GM18498 (cell line): ENCODE results near the gene ST6GALNAC2.
"Not testable (repeated sequence)": the region's sequence is repeated elsewhere in the genome, so short reads cannot be mapped to it uniquely, and the experiment has no call there.

Experiments
- ATAC-seq: cut with Tn5 transposase; IDR thresholded peaks from one replicate; pipeline ENCODE4 v1.9.1; 2021; ENCODE audit warnings: mild to moderate bottlenecking, moderate library complexity; ENCODE audit not compliant: unreplicated experiment

Gene ST6GALNAC2

DNA sequence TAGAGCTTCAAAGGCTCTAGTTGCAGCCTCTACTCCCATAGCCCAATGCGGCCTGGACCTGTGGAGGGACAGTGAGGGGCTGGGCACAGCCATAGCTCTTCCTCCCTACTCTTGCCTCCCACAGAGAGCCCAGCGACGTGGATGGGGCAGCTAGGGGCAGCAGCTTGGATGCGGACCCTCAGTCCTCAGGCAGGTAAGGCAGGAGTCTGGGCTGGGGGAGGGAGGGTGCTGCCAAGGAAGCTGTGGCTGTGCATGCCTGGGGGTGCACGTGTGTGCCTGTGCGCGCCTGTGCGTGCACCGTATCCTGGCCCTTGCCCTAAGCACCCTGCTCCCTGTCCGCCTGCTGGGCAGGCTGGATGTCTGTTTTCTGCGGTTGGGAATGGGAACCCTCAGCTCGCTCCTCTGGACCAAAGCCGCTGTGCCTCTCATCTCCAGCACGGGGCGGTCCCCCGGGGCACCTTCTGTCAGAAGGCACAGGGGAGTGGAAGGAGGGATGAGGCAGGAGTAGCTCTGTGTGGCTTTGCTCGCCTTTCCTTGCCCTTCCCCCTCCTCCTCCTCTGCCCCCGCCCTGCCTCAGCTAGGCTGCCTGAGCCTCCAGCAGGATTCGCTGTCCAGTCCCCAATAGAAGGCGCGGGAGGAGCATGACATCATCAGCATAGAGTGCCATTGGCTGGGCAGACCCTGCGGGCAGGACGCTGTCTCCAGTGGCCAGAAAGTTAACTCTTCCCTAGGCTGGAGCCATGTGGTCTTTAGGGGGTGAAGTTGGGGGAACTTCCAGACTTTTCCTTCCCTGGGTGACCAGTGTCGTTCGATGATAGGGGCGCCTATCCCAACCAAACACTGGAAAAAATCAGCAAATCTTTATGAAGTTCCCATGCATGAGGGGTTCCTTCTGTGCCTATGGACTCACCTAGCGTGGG lies 45.0 kb downstream of the ST6GALNAC2 start:
- ATAC-seq, result no peak

DNA sequence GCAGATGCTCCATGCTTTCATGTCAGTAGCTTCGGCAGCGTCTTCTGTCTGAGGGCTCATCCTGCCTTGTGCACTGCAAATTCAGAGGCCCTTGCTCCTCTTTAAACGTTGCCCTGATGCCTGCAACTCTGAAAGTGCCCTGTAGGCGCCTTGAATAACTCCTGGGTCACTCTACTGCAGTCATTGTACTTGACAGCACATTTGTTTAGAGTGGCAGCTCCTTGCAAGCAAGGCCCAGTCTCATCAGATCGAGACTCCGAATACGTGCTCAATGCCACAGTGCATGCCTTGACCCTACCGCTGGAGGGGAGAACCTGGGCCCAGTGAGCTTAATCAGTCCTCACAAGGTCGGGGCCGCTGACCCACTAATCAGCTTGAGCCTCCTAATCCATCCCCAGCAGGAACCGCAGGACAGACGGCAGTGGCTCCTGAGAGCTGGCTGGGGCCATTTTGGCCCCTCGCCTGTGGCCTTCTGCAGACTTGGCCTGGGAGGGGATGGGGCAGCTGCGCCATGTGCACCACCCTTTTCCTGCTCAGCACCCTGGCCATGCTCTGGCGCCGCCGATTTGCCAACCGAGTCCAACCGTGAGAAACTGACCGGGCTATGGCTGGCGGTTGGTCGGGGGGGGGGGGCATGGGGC lies 45.9 kb downstream of the ST6GALNAC2 start, which contains the start of gene PRCD:
TSS of gene PRCD (plus strand) at position 414 of the 641 bp plus-strand sequence. CDS start at position 512, 98 bp downstream.
- ATAC-seq, result no peak

DNA sequence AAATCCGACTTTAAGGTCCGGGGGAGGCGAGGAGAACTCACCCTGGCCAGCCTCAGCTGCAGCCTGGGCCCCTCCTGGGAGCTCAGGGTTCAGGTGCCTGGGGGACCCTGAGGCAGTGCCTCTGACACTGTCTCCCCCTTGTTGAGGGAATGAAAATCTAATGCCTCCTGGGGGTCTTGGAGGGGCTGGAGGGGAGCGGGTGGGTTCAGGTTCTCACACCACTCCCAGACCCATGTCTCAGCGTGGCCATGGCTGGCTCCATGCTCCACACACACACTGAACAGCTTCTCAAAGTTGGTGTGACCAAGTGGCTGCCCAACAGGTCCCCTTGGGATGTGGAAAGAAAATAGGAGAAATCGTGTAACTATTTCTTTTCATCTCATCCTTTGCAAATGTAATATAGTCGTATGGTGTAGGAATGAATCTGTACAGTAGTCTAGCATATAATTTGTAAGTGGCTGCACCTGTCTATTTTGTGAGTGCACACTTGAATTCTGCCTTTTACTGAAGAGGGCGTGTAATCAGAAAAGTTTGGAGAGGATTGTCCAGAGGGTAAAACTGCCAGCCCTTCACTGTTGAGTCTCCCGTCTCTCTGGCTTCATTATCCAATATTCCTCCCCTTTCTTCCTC lies 46.6 kb downstream of the ST6GALNAC2 start:
- ATAC-seq, result no peak

DNA sequence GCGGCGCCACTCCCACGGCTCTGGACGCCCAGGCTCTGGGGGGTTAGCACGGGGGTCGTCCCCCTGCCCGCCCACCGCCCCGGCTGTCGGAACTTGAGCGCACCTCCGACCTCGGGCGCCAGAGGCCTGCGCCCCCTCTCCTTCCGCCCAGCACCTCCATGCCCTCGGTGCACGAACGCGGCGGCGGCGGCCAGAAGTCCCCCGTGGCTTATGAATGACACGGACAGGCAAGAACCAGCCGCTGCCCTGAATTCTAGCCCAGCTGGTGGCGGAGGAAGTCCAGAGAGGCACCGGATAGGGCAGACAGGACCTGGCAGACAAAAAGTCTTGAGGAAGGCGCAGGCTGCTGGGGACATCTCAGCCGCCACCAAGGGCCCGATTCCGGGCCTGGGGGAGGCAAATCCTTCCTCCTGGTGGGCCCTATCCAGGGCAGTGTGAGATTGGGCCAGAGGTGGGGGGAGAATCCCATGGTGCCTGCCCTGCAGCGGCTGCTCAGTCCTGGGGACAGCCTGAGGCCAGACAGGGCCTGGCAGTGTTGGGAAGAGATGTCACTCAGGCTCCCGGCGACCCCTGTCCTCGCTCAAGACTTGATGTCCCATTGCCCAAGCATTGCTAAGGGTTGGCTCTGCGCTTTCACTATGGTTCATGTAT lies 47.3 kb downstream of the ST6GALNAC2 start:
- ATAC-seq, result no peak

DNA sequence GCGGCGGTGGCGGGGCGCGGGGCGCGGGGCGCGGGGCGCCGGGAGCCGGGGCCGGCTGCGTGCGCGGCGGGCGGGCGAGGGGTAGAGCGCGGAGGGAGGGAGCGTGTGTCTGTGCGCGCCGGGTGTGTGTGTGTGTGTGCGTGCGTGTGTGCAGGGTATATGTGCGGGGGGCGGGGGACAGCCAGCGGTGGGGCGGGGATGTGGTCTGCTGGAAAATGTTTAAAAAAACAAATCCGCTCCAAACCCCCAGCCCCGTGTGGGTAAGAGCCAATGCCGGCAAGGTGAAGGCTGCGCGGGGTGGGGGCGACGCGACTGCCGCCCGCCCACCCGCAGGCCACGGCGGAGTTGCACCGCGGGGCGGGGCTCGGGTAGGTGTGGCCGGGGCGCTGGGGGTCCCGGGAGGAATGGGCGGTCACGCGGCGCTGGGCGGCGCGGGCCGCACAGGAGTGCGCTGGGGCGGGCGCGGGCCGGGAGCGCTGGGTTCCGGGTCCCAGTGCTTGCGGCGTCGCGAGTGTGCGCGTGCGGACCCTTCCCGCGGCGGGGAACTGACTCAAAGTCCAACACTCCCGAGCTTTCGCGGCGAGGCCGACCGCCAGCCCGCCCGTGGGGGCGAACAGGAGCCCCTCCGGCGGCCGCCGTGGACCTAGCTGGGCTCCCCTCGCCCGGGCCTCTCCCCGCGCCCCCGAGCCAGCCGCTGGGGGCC lies 47.9 kb downstream of the ST6GALNAC2 start, which contains the start of gene CYGB:
TSS of gene CYGB (minus strand) at position 132 of the 703 bp plus-strand sequence. CDS start 167 bp downstream, outside the sequence.
- ATAC-seq, result no peak

DNA sequence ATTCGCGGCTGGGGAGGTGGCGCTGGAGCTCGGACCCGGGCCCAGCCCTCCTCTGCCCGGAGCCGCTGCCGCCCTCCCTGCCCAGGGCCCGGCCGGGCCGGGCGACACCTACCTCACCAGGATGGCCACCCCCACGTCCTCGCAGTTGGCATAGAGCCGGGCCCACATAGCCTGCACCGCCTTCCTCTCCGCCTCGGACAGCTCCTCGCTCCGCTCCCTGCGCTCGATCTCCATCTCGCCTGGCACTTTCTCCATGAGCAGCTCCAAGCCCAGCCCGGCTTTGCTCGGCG lies 48.4 kb downstream of the ST6GALNAC2 start:
- ATAC-seq, result no peak

DNA sequence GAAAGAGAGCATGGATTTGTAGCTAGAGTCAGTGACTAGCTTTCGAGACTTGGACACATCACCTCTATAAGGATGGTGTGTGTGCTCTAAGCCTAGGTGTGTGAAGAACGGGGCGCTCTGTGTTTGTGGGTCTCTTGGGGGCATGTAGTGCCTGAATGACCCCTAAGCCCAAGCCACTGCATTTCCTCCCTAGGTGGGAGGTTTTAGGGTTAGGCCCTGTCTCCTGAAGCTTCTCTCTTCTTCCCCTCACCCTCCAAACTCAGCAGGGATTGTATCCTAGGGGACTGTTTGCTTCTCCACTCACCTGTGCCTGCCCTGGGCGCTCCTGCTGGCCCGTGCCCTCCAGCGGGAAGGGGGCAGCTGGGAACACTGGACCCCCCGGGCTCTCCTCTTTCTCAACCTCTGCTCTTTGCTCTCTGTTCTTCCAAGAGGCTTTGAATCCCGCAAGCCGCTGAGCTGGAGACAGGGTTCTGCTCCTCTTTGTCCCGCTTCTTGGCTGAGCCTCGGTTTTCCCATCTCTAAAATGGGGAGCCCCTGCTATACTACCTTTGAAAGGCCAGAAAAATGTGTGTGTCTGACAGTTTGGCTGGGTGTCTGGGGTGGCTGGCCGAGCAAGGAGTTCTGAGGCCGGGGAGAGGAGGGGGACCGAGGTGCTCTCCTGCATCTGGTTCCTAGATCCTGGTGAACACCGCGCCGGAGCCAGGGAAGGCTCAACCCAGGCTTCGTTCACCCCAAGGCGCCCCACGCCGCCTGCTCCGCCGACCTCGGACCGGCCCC lies 49.0 kb downstream of the ST6GALNAC2 start:
- no peak for ATAC-seq

DNA sequence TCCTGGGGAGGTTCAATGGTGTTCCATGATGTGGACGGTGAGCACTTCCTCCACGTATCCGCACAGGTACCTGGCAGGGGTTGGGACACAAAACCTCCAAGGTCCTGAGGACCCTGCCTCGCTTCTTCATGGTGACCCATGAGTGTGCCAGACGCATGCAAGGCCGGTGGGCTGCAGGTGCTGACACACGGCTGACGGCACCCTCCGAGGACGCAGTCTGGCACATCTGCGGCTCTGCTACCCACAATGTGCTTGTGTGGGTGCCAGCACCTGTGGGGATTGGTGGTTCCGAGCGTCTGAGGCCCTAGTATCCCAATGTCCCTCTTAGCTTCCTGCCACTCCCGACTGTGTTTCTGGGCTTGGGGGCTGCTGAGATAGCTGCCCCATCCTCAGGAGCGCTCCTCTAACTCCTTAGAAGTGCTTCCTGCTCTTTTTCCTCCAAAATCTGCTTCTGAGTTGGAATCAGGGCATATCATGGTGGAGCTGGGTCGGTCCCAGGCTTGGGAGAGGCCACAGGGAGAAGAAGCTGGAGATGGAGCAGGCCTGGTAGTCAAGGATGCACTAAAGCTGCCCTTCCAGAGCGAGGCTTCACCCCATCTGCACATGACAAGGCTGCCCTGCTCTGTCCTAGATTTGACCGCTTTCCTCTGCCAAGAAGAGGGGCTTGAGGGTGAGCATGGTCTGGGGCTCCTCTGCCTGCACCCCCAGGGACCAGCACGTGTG lies 49.7 kb downstream of the ST6GALNAC2 start:
- ATAC-seq, result no peak

DNA sequence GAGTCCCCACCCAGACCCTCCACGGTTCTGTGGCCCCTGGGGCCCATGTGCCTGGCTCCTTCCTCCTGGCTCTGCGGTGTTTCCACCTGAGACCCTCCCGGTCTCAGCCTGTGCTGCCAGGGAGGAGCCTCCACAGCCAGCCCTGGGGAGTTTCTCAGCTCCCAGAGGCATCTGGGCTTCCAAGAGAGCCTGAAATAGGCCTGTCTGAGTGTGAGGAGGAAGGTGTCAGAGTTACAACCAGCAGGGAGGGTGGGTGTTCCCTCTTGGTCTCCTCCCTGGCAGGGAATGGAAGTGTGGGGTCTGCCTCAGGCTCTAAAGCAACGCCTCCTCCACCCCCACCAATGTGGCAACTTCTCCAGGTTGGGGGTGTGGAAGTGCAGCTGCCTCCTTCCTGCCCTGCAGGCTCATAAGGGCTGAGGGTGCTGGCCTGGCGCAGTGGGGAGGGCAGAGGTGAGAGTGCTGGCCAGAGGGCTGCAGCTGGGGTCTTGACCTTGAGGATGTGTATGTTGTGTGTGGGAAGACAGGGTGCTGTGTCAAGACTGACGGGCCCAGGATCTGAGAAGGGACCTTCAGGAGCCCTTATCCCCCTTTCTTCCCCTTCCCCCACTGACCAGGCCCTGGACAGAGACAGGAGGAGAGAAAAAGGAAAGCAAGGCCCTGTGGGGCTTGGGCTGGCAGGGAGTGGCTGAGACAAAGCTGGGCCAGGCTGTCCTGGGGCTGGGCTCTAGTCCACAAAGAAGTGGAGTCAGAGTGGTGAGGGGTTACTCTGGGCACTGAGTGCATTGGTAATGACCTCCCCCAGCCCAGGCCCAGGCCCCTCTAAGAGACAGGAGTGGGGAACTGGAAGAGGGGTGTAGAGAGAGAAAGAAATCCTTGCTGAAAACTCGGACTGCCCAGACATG lies 50.6 kb downstream of the ST6GALNAC2 start:
- ATAC-seq, result no peak

DNA sequence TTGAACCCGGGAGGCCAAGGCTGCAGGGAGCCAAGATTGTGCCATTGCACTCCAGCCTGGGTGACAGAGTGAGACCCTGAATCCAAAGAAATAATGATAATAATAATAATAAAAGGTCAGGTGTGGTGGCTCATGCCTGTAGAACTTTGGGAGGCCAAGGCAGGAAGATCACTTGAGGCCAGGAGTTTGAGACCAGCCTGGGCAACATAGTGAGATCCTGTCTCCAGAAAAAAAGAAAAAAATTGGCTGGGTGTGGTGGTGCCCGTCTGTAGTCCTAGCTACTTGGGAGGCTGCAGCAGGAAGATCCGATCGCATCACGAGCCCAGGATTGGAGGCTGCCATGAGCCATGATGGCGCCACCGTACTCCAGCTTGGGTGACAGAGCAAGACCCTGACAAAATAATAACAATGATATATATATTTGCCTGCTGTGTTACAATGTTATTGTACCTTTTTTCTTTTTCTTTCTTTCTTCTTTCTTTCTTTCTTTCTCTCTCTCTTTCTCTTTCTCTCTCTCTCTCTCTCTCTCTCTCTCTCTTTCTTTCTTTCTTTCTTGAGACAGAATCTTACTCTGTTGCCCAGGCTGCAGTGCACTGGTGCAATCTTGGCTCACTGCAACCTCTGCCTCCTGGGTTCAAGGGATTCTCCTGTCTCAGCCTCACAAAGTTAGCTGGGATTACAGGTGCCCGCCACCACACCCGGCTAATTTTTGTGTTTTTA lies 51.9 kb downstream of the ST6GALNAC2 start:
- not testable (repeated sequence) for ATAC-seq

DNA sequence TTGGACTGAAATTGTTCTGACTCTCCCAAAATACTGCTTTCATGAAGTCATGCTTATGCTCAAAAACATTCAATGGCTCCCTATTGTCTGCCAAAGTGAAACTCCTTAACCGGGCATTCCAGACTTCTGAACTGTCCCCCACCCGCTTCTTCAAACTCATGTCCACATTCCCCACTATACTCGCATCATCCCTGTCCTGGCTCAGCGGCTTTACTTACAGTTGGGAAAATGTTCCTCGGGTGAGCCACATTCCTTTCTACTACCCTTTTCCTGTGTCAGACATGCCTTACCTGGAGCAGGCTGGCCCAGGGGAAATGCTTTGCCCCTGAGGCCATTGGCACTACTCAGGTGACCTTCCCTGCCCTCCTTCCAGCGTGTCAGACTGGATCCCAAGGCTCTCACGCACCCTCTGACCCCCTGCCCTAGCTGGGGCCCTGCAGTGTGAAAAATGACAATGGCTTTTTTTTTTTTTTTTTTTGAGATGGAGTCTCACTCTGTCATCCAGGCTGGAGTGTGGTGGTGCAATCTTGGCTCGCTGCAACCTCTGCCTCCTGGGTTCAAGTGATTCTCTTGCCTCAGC lies 53.5 kb downstream of the ST6GALNAC2 start:
- ATAC-seq, result no peak

DNA sequence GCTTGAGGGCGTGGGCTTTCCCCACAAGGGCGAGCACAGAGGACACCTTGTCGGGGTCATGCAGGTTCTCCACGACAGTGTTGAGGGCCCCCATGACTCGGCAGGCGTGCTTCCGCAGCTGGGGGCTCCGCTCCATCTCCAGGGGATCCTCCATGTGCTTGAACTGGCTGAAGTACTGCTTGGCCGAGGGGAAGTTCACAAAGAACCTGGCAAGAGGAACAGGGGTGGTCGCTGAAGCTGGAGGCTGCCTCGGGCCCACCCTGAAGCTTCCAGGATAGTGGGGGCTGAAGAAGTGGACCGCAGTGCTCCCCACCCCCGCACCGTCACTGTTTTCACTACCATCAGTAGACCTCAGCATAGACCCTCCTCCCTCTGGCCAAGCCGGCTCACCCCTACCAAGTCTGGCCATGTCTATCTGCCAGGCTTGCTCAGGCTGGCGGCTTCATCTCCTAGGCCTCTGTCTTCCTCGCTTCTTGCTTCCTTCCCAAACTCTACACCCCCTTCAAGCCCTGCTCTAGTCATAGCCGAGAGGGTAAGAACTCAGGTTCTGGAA lies 54.1 kb downstream of the ST6GALNAC2 start:
- no peak for ATAC-seq

DNA sequence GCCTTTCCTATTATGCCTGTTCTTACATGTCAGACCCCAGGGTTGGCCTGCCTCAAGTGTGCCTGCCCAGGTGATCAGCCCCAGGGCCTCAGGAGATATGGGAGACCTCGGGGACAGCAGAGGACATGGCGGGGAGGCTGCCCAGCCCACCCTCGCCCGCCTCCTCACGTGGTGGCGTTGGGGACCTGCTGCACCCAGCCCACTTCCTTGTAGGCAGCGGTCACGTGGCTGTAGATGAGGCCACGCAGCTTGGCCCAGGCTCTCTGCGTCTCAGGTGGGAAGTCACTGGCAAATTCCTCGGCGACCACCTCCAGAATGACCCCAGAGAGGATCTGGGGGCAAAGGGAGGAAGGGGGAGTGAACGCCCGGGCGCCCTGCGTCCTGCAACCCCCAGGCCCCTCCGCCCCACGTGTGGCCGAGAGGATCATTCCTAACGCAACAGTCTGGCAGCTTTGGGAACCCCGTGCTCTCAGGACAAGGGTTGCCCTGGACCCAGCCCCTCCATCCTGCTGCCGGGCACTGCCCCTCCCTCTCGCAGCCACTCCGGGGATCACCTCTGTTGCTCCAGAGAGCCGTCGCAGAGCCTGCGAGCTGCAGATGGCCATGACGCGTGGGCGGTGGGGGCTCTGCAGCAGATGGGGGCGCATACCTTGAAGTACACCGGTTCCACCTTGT lies 54.7 kb downstream of the ST6GALNAC2 start:
- ATAC-seq, result no peak

DNA sequence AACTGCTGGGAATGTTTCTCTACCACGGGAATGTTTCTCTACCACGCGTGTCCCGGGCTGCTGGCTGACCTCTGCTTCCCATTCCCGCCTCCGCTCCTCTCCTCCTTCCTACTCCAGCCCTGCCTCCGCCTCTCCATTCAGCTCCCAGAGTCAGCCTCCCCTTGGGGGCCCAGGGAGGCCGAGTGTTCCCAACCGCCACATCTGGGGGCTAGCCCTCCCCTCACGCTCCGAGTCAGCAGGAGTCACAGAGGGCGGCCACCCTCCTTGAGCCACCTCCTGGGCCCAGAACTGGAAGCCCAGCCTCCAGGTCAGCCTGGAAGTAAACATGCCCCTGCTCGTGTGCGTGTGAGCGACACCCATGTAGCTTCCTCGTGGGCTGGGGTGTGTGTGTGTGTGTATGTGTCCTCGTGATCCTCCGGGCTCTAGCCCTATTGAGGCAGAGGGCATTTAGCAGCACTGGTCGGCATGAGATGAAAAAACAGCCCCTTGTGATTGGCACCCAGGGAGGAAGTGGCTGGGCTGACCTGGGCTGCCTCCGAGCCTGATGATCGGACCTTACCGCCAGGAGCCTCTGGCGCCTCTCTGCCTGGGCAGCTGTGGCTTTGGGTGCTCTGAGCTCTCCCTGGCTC lies 55.5 kb downstream of the ST6GALNAC2 start:
- no peak for ATAC-seq

DNA sequence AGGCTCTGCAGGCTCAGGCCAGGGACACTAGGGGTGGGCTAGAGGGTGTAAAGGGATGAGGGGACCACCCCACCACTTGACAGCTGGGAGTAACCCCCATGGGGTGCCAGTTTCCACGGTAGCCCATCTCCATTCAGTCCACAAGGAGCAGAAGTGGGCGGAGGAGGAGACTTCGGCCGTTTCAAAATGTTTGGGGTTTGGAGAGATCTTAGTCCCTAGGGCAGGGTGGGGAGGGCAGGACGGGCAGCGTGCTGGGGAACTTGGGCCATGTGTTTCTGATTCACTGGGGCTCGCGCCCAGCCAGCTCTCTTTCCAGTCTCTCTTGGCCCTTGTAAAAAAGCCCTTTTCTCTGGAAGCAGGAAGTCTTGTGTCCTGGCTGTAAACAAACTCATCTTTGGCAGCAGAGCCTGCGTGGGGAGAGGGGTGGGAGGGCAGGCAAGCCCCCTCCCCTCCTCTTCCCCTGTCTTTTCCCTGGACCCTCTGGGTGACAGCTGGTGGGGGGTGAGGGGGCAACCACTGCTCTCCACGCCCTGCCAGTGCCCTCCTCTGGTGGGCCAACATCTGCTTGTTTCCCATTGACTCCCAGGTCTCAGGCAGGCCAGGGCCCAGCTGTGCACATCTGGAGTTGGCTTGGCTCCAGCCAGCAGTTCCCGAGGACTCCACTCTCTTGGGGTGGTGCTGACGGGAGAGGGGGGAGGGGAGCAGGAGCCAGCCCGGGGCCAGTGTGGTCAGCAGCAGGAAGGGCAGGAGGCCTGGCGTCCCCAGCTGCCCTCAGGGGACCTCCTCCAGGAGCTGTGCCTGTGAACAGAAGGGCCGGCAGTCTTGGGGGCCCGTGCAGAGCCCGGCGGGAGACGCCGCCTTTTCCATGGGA lies 56.2 kb downstream of the ST6GALNAC2 start:
- ATAC-seq, result no peak
